ENCODE results near the gene NLRP11.

The NLRP11 gene

DNA sequence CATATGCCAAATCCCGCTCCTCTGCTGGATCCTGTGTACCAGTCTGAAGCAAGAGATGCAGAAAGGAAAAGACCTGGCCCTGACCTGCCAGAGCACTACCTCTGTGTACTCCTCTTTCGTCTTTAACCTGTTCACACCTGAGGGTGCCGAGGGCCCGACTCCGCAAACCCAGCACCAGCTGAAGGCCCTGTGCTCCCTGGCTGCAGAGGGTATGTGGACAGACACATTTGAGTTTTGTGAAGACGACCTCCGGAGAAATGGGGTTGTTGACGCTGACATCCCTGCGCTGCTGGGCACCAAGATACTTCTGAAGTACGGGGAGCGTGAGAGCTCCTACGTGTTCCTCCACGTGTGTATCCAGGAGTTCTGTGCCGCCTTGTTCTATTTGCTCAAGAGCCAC is 26.6 kb upstream of the NLRP11 start:
- no peak for TF ChIP-seq EZH2phosphoT487 (IDR thresholded peaks at IDR 0.05; ENCODE audit: borderline replicate concordance, low read length)
- TF ChIP-seq, protein P1, sequence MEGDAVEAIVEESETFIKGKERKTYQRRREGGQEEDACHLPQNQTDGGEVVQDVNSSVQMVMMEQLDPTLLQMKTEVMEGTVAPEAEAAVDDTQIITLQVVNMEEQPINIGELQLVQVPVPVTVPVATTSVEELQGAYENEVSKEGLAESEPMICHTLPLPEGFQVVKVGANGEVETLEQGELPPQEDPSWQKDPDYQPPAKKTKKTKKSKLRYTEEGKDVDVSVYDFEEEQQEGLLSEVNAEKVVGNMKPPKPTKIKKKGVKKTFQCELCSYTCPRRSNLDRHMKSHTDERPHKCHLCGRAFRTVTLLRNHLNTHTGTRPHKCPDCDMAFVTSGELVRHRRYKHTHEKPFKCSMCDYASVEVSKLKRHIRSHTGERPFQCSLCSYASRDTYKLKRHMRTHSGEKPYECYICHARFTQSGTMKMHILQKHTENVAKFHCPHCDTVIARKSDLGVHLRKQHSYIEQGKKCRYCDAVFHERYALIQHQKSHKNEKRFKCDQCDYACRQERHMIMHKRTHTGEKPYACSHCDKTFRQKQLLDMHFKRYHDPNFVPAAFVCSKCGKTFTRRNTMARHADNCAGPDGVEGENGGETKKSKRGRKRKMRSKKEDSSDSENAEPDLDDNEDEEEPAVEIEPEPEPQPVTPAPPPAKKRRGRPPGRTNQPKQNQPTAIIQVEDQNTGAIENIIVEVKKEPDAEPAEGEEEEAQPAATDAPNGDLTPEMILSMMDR (IDR thresholded peaks at IDR 0.05; ENCODE audit: low read depth, low read length, poor library complexity, severe bottlenecking): no peak
- H3K36me3 ChIP-seq (ENCODE audit: control insufficient read depth, low read length): peaks cover 27% of the 10 kb centered on the region
- peak overlapping the region; percentile 87 for H3K4me2 ChIP-seq (ENCODE audit: low read length)
- peaks cover 77% of the 10 kb centered on the region for H3K4me1 ChIP-seq (ENCODE audit: control insufficient read depth, low read length)
- 0 out of 2 replicates have a peak, but pooled peaks cover 3% of the 10 kb centered on the region for H3K9me3 ChIP-seq (ENCODE audit: control insufficient read depth, insufficient read depth, low read length)
- peaks cover 51% of the 10 kb centered on the region for H3K79me2 ChIP-seq (ENCODE audit: control insufficient read depth, low read length)
- peak overlapping the region; percentile 85 for H3K27ac ChIP-seq (ENCODE audit: low read depth, low read length)
- H3F3A ChIP-seq (ENCODE audit: control insufficient read depth, insufficient read depth): peaks cover 22% of the 10 kb centered on the region
- H4K20me1 ChIP-seq (ENCODE audit: control insufficient read depth, insufficient read depth, low read depth, low read length): no peaks in the 10 kb centered on the region
- H3K27me3 ChIP-seq (ENCODE audit: control insufficient read depth, low read length): peaks cover 12% of the 10 kb centered on the region
- peak overlapping the region; percentile 80 for H3K4me3 ChIP-seq (ENCODE audit: low read length)
- no peaks in the 10 kb centered on the region for H3K9me2 ChIP-seq (replicated peaks; ENCODE audit: control insufficient read depth, low read length)

DNA sequence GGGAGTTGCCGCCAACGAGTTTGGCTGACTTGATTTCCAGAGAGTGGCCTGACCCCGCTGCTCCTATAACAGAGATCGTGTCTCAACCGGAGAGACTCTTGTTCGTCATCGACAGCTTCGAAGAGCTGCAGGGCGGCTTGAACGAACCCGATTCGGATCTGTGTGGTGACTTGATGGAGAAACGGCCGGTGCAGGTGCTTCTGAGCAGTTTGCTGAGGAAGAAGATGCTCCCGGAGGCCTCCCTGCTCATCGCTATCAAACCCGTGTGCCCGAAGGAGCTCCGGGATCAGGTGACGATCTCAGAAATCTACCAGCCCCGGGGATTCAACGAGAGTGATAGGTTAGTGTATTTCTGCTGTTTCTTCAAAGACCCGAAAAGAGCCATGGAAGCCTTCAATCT is 26.2 kb upstream of the NLRP11 start:
- H3K36me3 ChIP-seq (ENCODE audit: control insufficient read depth, low read length): peaks cover 23% of the 10 kb centered on the region
- H3K79me2 ChIP-seq (ENCODE audit: control insufficient read depth, low read length): peaks cover 47% of the 10 kb centered on the region
- peak overlapping the region; percentile 85 for H3K27ac ChIP-seq (ENCODE audit: low read depth, low read length)
- no peaks in the 10 kb centered on the region for H3K9me2 ChIP-seq (replicated peaks; ENCODE audit: control insufficient read depth, low read length)
- H3K27me3 ChIP-seq (ENCODE audit: control insufficient read depth, low read length): peaks cover 12% of the 10 kb centered on the region
- H3K4me3 ChIP-seq (ENCODE audit: low read length): peak overlapping the region; percentile 80
- H3K4me2 ChIP-seq (ENCODE audit: low read length): peak overlapping the region; percentile 87
- H4K20me1 ChIP-seq (ENCODE audit: control insufficient read depth, insufficient read depth, low read depth, low read length): no peaks in the 10 kb centered on the region
- peaks cover 24% of the 10 kb centered on the region for H3F3A ChIP-seq (ENCODE audit: control insufficient read depth, insufficient read depth)
- H3K9me3 ChIP-seq (ENCODE audit: control insufficient read depth, insufficient read depth, low read length): 0 out of 2 replicates have a peak, but pooled peaks cover 3% of the 10 kb centered on the region
- no peak for TF ChIP-seq EZH2phosphoT487 (IDR thresholded peaks at IDR 0.05; ENCODE audit: borderline replicate concordance, low read length)
- TF ChIP-seq, protein P1 (IDR thresholded peaks at IDR 0.05; ENCODE audit: low read depth, low read length, poor library complexity, severe bottlenecking): no peak
- peaks cover 82% of the 10 kb centered on the region for H3K4me1 ChIP-seq (ENCODE audit: control insufficient read depth, low read length)

DNA sequence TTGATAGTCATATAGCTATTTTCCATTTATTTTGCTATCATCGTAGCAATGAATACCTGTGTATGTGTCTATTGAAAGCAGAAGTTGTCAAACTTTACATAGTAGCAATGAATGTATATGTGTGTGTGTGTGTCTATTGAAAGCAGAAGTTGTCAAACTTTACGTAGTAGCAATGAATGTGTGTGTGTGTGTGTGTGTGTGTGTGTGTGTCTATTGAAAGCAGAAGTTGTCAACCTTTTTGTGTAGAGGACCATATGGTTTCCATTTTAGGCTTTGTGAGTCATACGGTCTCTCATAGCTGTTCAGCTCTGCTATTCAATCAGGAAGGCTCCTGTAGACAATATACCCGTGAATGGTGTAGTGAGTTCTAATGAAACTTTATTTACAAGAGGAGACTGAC is 25.4 kb upstream of the NLRP11 start:
- Histone ChIP-seq H3K4me1 (ENCODE audit: control insufficient read depth, low read length) (peaks cover 87% of the 10 kb centered on the region), H3K27ac (ENCODE audit: low read depth, low read length) (peak overlapping the region; percentile 85), H3K27me3 (ENCODE audit: control insufficient read depth, low read length) (peaks cover 12% of the 10 kb centered on the region), H3K9me2 (replicated peaks; ENCODE audit: control insufficient read depth, low read length) (no peaks in the 10 kb centered on the region), H4K20me1 (ENCODE audit: control insufficient read depth, insufficient read depth, low read depth, low read length) (no peaks in the 10 kb centered on the region), H3K79me2 (ENCODE audit: control insufficient read depth, low read length) (peaks cover 44% of the 10 kb centered on the region), H3F3A (ENCODE audit: control insufficient read depth, insufficient read depth) (peaks cover 26% of the 10 kb centered on the region), H3K4me3 (ENCODE audit: low read length) (peak overlapping the region; percentile 80), H3K4me2 (ENCODE audit: low read length) (peak overlapping the region; percentile 87), H3K9me3 (ENCODE audit: control insufficient read depth, insufficient read depth, low read length) (0 out of 2 replicates have a peak, but pooled peaks cover 3% of the 10 kb centered on the region), H3K36me3 (ENCODE audit: control insufficient read depth, low read length) (peaks cover 19% of the 10 kb centered on the region)
- TF ChIP-seq, protein P1 (IDR thresholded peaks at IDR 0.05; ENCODE audit: low read depth, low read length, poor library complexity, severe bottlenecking): no peak
- TF ChIP-seq EZH2phosphoT487 (IDR thresholded peaks at IDR 0.05; ENCODE audit: borderline replicate concordance, low read length): no peak

Measured in DOHH2 (cell line).